ENCODE data around the gene PSMG4. TPM values are rescaled to one million over a fixed set of nuclear protein-coding genes. Genes with fewer than 3 reads are reported as not detected.

The PSMG4 gene
- total RNA-seq, 1 donor from 2014 or later = 9.7 TPM

- H3K9me3 Mint-ChIP-seq (ENCODE audit: unreplicated experiment) = no peaks in the 10 kb centered on the region
- no peak for TF ChIP-seq CTCF (IDR thresholded peaks at IDR 0.05; ENCODE audit: unreplicated experiment)
- peaks cover 11% of the 10 kb centered on the region for H3K27me3 Mint-ChIP-seq (ENCODE audit: unreplicated experiment)
- H3K27ac Mint-ChIP-seq (ENCODE audit: unreplicated experiment) = no peak overlapping the region
- peaks cover 13% of the 10 kb centered on the region for H3K4me1 Mint-ChIP-seq (ENCODE audit: unreplicated experiment)
- no peak overlapping the region for H3K4me3 Mint-ChIP-seq (ENCODE audit: unreplicated experiment)
- peaks cover 15% of the 10 kb centered on the region for H3K36me3 Mint-ChIP-seq (ENCODE audit: low read depth, unreplicated experiment)
- DNase-seq (ENCODE audit: low spot score) = no peak
Observed at GRCh38 chr6:3278691-3279090, 19.9 kb downstream of the PSMG4 start.

- H3K9me3 Mint-ChIP-seq (ENCODE audit: unreplicated experiment) = no peaks in the 10 kb centered on the region
- no peak overlapping the region for H3K4me3 Mint-ChIP-seq (ENCODE audit: unreplicated experiment)
- H3K4me1 Mint-ChIP-seq (ENCODE audit: unreplicated experiment) = peaks cover 13% of the 10 kb centered on the region
- no peak for DNase-seq (ENCODE audit: low spot score)
- no peak overlapping the region for H3K27ac Mint-ChIP-seq (ENCODE audit: unreplicated experiment)
- no peak for TF ChIP-seq CTCF (IDR thresholded peaks at IDR 0.05; ENCODE audit: unreplicated experiment)
- peaks cover 17% of the 10 kb centered on the region for H3K36me3 Mint-ChIP-seq (ENCODE audit: low read depth, unreplicated experiment)
- peaks cover 8% of the 10 kb centered on the region for H3K27me3 Mint-ChIP-seq (ENCODE audit: unreplicated experiment)
Observed at GRCh38 chr6:3280091-3280490, 21.3 kb downstream of the PSMG4 start.

GRCh38 chr6:3280866-3281465 lies 22.2 kb downstream of the PSMG4 start:
- DNase-seq (ENCODE audit: low spot score) = no peak
- Mint-ChIP-seq H3K9me3 (ENCODE audit: unreplicated experiment) (no peaks in the 10 kb centered on the region), H3K27ac (ENCODE audit: unreplicated experiment) (no peak overlapping the region), H3K36me3 (ENCODE audit: low read depth, unreplicated experiment) (peaks cover 20% of the 10 kb centered on the region), H3K4me1 (ENCODE audit: unreplicated experiment) (peaks cover 13% of the 10 kb centered on the region), H3K27me3 (ENCODE audit: unreplicated experiment) (peaks cover 8% of the 10 kb centered on the region), H3K4me3 (ENCODE audit: unreplicated experiment) (no peak overlapping the region)
- no peak for TF ChIP-seq CTCF (IDR thresholded peaks at IDR 0.05; ENCODE audit: unreplicated experiment)

- Mint-ChIP-seq H3K36me3 (ENCODE audit: low read depth, unreplicated experiment) (peaks cover 20% of the 10 kb centered on the region), H3K4me1 (ENCODE audit: unreplicated experiment) (peaks cover 13% of the 10 kb centered on the region), H3K27me3 (ENCODE audit: unreplicated experiment) (peaks cover 12% of the 10 kb centered on the region), H3K4me3 (ENCODE audit: unreplicated experiment) (no peak overlapping the region), H3K9me3 (ENCODE audit: unreplicated experiment) (no peaks in the 10 kb centered on the region), H3K27ac (ENCODE audit: unreplicated experiment) (no peak overlapping the region)
- no peak for TF ChIP-seq CTCF (IDR thresholded peaks at IDR 0.05; ENCODE audit: unreplicated experiment)
- DNase-seq (ENCODE audit: low spot score) = no peak
Observed at GRCh38 chr6:3281631-3282475, 23.1 kb downstream of the PSMG4 start.

All from endothelial cell (in vitro differentiated cells).